ENCODE results near the gene NCKAP5L.

Gene NCKAP5L

GRCh38 chr12:49805409-49805808 lies 22.8 kb downstream of the NCKAP5L start:
- DNase-seq (ENCODE audit: extremely low spot score) = no peak
- CTCF ChIA-PET = interaction anchor here (0.9 to 3.1 kb wide), 5 partner anchors 8 to 161 kb away, joined by 3 to 9 read pairs (median 4); no protein-coding TSS in a partner anchor
- POLR2A ChIA-PET = no interaction called here
- TF ChIP-seq, protein P1, sequence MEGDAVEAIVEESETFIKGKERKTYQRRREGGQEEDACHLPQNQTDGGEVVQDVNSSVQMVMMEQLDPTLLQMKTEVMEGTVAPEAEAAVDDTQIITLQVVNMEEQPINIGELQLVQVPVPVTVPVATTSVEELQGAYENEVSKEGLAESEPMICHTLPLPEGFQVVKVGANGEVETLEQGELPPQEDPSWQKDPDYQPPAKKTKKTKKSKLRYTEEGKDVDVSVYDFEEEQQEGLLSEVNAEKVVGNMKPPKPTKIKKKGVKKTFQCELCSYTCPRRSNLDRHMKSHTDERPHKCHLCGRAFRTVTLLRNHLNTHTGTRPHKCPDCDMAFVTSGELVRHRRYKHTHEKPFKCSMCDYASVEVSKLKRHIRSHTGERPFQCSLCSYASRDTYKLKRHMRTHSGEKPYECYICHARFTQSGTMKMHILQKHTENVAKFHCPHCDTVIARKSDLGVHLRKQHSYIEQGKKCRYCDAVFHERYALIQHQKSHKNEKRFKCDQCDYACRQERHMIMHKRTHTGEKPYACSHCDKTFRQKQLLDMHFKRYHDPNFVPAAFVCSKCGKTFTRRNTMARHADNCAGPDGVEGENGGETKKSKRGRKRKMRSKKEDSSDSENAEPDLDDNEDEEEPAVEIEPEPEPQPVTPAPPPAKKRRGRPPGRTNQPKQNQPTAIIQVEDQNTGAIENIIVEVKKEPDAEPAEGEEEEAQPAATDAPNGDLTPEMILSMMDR (IDR thresholded peaks at IDR 0.05; ENCODE audit: control extremely low read depth, extremely low read depth, low read depth, missing control alignments) = no peak

- CTCF ChIA-PET = interaction anchor here (0.9 to 3.1 kb wide), 7 partner anchors 8 to 162 kb away, joined by 3 to 9 read pairs (median 4); partner anchors contain the start of gene NCKAP5L
Observed at GRCh38 chr12:49804821-49805220, 23.4 kb downstream of the NCKAP5L start.

GRCh38 chr12:49803693-49804450 lies 24.3 kb downstream of the NCKAP5L start:
- ChIA-PET CTCF (interaction anchor here (1.1 to 3.1 kb wide), 8 partner anchors 9 to 142 kb away, joined by 3 to 9 read pairs (median 4); partner anchors contain the start of genes NCKAP5L and TMBIM6), POLR2A (no interaction called here)
- TF ChIP-seq, protein P1 (IDR thresholded peaks at IDR 0.05; ENCODE audit: control extremely low read depth, extremely low read depth, low read depth, missing control alignments) = no peak
- no peak for DNase-seq (ENCODE audit: extremely low spot score)

More at GRCh38 chr12:49804821-49805220, 23.4 kb downstream of the NCKAP5L start:
- DNase-seq (ENCODE audit: extremely low spot score) = no peak
- POLR2A ChIA-PET = no interaction called here
- TF ChIP-seq, protein P1 (IDR thresholded peaks at IDR 0.05; ENCODE audit: control extremely low read depth, extremely low read depth, low read depth, missing control alignments) = no peak

- TF ChIP-seq, protein P1 (IDR thresholded peaks at IDR 0.05; ENCODE audit: control extremely low read depth, extremely low read depth, low read depth, missing control alignments) = no peak
- CTCF ChIA-PET = interaction anchor here (0.8 to 2.6 kb wide), 7 partner anchors 23 to 60 kb away, joined by 3 to 13 read pairs (median 4); partner anchors contain the start of gene TMBIM6
- POLR2A ChIA-PET = interaction anchor here (0.6 kb wide), 1 partner anchor 50 kb away, joined by 5 read pairs; no protein-coding TSS in a partner anchor
- no peak for DNase-seq (ENCODE audit: extremely low spot score)
Observed at GRCh38 chr12:49801141-49802063, 26.8 kb downstream of the NCKAP5L start.

DNA sequence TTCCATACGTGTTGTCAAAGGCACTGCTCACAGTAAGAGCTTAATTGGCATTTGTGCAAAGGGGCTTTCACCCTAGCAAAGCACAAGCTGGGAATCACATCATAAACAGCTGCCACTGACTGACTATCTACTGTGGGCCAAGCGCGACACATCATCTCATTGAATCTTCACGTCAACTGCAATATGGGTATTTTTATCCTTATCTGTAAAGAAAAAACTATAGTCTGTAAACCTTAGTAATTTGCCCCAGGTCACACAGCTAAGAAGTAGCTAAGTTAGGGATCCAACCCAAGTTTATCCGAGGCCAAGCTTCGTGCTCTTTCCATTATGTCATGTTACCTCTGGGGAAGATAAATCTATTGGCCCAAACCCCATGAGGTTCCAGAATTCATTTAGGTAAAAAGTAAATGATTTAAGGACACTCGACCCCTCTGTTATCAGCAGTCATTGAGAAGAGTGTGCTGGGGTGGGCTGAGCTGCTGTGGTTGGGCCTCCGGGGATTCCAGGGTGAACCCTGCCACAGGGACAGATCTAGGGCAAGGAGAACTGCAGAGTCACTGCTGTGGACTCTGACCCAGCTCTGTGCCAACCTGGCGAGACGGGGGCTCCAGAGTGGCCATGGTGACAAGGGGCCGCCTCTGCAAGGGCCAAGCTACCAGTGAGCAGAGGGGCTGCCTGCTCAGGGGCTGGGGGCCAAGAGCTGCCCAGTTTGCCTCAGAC lies 27.6 kb downstream of the NCKAP5L start:
- POLR2A ChIA-PET = no interaction called here
- no peak for DNase-seq (ENCODE audit: extremely low spot score)
- TF ChIP-seq, protein P1 (IDR thresholded peaks at IDR 0.05; ENCODE audit: control extremely low read depth, extremely low read depth, low read depth, missing control alignments) = no peak
- CTCF ChIA-PET = interaction anchor here (0.8 to 2.6 kb wide), 6 partner anchors 10 to 59 kb away, joined by 3 to 13 read pairs (median 4); partner anchors contain the start of gene TMBIM6
